HFFc6 (cell line): Measurements from ENCODE around the gene DDX10. TPM values are rescaled to one million over a fixed set of nuclear protein-coding genes. Genes with fewer than 3 reads are reported as not detected.
A peak's percentile ranks its signal among the peaks of the same experiment; 100 is the strongest.
"Not testable (repeated sequence)": the region's sequence is repeated elsewhere in the genome, so short reads cannot be mapped to it uniquely, and the experiment has no call there.

Experiments used
- DNase-seq: peaks from one replicate; pipeline ENCODE4 v3.0.0-alpha.2; 2018
- H3K27ac Mint-ChIP-seq: 2 replicates; pipeline ENCODE4 v1.8.0; 2020; ENCODE audit warnings: mild to moderate bottlenecking, mixed read lengths
- H3K27me3 Mint-ChIP-seq: 2 replicates; pipeline ENCODE4 v1.8.0; 2021; ENCODE audit warnings: mild to moderate bottlenecking, moderate library complexity, mixed read lengths; ENCODE audit not compliant: insufficient read depth
- H3K36me3 Mint-ChIP-seq: 2 replicates; pipeline ENCODE4 v1.8.0; 2021; ENCODE audit warnings: low read depth, mixed read lengths
- H3K4me1 Mint-ChIP-seq: 2 replicates; pipeline ENCODE4 v1.8.0; 2020; ENCODE audit warnings: low read depth, mixed read lengths
- H3K4me3 Mint-ChIP-seq: 2 replicates; pipeline ENCODE4 v1.8.0; 2020; ENCODE audit warnings: mild to moderate bottlenecking, moderate library complexity, mixed read lengths
- H3K9me3 Mint-ChIP-seq: 2 replicates; pipeline ENCODE4 v1.8.0; 2020; ENCODE audit warnings: mild to moderate bottlenecking, mixed read lengths
- total RNA-seq, 6 experiments: library from RNA; stranded (reverse); fragmentation: NEBNext Ultra II Directional; extraction: Animal tissue kit (Norgen Biotek cat#: 25700); gene quantifications; 2 replicates in 1 of 6; 3 replicates in 5 of 6; pipeline ENCODE4 v1.2.3, GENCODE V29; 2021
- TF ChIP-seq, protein P1 (sequence below): fragments of 200-600 bp; sonication (generic); IDR thresholded peaks from 2 replicates; pipeline ENCODE4 v1.5.0; 2021; ENCODE audit warnings: antibody characterized with exemption, mild to moderate bottlenecking

The DDX10 gene
- total RNA-seq, 6 experiments from 2014 or later, result 24.5 to 45.5 (median 33.5) TPM

DNA sequence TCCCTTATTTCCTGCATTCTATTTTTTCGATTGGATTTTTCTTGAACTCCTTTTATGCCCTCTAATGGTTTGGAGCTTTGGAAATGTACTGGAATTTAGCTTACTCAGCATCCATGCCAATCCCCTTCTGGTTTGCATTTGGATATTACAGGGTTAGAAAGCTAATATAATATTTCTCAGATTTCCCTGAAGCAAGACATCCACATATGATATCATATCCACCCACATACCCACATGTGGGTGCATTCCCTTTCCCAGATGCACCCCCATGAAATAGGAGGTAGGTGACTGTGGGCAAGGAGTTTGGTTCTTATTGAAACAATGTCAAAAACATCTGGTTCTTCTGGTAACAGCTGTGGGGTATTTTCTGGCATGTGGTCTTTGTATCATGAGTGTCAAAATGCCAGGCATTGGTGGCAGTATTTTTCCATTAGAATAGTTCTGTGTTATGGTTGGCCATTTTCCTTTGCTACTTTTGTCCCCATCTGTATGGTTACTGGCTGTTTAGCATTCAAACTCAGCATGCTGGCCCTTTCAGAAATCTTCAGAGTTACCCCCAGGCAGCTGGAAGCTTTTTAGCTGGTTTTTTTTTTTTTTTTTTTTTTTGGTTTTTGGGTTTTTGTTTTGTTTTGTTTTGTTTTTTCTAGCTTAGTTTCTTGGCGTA, 32.7 kb upstream of the DDX10 start:
- no peaks in the 10 kb centered on the region for H3K9me3 Mint-ChIP-seq
- peaks cover 3% of the 10 kb centered on the region for H3K27me3 Mint-ChIP-seq
- peaks cover 15% of the 10 kb centered on the region for H3K4me1 Mint-ChIP-seq
- TF ChIP-seq, protein P1, sequence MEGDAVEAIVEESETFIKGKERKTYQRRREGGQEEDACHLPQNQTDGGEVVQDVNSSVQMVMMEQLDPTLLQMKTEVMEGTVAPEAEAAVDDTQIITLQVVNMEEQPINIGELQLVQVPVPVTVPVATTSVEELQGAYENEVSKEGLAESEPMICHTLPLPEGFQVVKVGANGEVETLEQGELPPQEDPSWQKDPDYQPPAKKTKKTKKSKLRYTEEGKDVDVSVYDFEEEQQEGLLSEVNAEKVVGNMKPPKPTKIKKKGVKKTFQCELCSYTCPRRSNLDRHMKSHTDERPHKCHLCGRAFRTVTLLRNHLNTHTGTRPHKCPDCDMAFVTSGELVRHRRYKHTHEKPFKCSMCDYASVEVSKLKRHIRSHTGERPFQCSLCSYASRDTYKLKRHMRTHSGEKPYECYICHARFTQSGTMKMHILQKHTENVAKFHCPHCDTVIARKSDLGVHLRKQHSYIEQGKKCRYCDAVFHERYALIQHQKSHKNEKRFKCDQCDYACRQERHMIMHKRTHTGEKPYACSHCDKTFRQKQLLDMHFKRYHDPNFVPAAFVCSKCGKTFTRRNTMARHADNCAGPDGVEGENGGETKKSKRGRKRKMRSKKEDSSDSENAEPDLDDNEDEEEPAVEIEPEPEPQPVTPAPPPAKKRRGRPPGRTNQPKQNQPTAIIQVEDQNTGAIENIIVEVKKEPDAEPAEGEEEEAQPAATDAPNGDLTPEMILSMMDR, result no peak
- H3K27ac Mint-ChIP-seq, result no peak overlapping the region
- H3K4me3 Mint-ChIP-seq, result no peak overlapping the region
- no peaks in the 10 kb centered on the region for H3K36me3 Mint-ChIP-seq
- no peak for DNase-seq

DNA sequence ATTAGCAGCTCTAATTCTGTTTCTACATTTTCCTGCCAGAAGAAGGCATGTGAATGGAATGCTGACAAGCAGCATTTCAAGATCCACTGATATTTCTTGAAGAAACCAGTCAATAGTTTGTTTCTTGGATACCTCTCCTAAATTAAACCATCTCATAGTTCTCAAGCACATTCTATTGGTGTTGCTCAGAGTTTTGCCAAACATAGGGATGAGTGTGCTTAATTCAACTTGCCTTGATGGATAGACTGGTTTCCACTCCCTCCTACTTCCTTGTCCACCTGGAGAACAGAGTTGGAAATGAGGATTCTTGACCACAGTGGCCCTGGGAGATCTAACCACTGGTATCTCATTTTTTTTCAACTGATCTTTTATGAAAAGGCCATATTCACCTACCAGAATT, 29.8 kb upstream of the DDX10 start:
- H3K4me1 Mint-ChIP-seq, result peaks cover 27% of the 10 kb centered on the region
- H3K27ac Mint-ChIP-seq, result no peak overlapping the region
- H3K36me3 Mint-ChIP-seq, result no peaks in the 10 kb centered on the region
- H3K4me3 Mint-ChIP-seq, result no peak overlapping the region
- TF ChIP-seq, protein P1, result no peak
- peak; percentile 19 for DNase-seq
- H3K27me3 Mint-ChIP-seq, result peaks cover 2% of the 10 kb centered on the region
- no peaks in the 10 kb centered on the region for H3K9me3 Mint-ChIP-seq

DNA sequence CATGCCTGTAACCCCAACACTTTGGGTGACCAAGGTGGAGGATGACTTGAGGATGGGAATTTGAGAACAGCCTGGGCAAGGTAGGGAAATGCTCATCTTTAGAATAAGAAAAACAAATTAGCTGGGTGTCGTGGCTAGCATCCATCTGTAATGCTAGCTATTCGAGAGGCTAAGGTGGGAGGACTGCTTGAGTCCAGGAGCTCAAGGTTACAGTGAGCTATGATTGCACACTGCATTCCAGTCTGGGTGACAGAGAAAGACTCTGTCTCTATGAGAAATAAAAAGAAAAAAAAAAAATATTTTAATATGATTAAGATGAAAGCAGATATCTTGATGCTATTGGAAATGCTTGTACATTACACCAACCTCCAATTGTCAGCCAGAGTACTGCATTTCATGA, 28.6 kb upstream of the DDX10 start:
- Mint-ChIP-seq H3K4me1 (peaks cover 27% of the 10 kb centered on the region), H3K27me3 (peaks cover 7% of the 10 kb centered on the region), H3K36me3 (no peaks in the 10 kb centered on the region), H3K9me3 (no peaks in the 10 kb centered on the region), H3K4me3 (no peak overlapping the region), H3K27ac (no peak overlapping the region)
- TF ChIP-seq, protein P1, result no peak
- no peak for DNase-seq

DNA sequence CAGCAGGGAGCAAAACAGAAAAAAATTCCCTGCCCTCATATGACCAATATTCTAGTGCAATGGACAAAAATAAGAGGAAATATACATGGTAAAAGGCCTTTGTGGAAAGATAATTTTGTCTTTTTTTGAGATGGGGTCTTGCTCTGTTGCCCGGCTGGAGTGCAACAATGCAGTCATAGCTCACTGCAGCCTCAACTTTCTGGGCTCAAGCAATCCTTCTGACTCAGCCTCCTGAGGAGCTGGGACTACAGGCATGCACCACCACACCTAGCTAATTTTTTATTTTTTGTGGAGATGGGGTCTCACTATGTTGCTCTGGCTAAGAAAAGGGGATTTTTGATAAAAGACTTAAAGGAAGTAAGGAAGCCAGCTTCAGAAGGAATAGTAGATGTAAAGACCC, 25.7 kb upstream of the DDX10 start:
- Mint-ChIP-seq H3K36me3 (no peaks in the 10 kb centered on the region), H3K9me3 (no peaks in the 10 kb centered on the region), H3K27ac (no peak overlapping the region), H3K27me3 (peaks cover 7% of the 10 kb centered on the region), H3K4me1 (peaks cover 19% of the 10 kb centered on the region; the same call in 1 of the 2 replicates), H3K4me3 (no peak overlapping the region)
- TF ChIP-seq, protein P1, result no peak
- DNase-seq, result no peak

DNA sequence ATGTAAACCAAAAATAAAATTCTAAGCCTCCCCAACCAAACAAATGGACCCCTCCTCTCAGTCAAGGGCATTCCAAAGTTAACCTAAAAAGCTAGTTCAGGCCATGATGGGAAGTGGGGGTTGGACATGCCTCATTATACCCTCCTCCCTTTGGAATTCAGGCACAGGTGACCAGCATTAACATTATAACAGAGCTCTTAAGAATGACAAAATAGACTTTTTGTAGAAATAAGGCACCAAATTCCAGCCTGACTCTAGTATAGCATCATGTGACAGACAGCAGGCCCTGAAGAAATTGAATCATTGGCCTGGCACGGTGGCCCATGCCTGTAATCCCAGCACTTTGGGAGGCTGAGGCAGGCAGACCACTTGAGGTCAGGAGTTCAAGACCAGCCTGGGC, 23.1 kb upstream of the DDX10 start:
- H3K4me3 Mint-ChIP-seq, H3K27ac Mint-ChIP-seq, H3K36me3 Mint-ChIP-seq, H3K9me3 Mint-ChIP-seq, DNase-seq, H3K27me3 Mint-ChIP-seq: not testable (repeated sequence)
- H3K4me1 Mint-ChIP-seq, result peaks cover 11% of the 10 kb centered on the region; the same call in 1 of the 2 replicates

DNA sequence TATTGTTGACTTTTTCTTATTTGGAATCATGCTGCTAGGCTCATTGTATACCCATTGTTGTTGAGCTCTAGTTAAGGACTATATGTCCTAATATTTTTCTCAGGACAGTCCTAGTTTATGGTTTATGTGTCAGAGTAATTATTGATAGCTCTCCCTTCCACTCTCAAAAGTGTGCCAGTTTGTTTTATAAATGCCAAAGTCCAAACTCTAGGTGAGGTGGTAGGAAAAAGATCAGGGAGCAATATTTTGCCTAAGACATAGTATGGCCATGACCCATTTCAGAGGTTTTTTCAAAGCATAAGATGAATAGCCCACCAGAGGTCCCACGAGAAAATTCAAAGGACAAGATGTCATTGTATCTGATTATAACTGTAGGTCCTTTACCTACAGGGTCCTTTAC, 20.9 kb upstream of the DDX10 start:
- Mint-ChIP-seq H3K4me3 (no peak overlapping the region), H3K9me3 (no peaks in the 10 kb centered on the region), H3K4me1 (peaks cover 15% of the 10 kb centered on the region), H3K27me3 (peaks cover 5% of the 10 kb centered on the region), H3K36me3 (no peaks in the 10 kb centered on the region), H3K27ac (no peak overlapping the region)
- TF ChIP-seq, protein P1, result no peak
- no peak for DNase-seq
